ENCODE data around the gene C19orf81. TPM values are rescaled to one million over a fixed set of nuclear protein-coding genes. Genes with fewer than 3 reads are reported as not detected.
A peak's percentile ranks its signal among the peaks of the same experiment; 100 is the strongest.
"Not testable (repeated sequence)": the region's sequence is repeated elsewhere in the genome, so short reads cannot be mapped to it uniquely, and the experiment has no call there.

The C19orf81 gene
- 1 to 10 TPM; 2.6 to 2.9 TPM for total RNA-seq

DNA sequence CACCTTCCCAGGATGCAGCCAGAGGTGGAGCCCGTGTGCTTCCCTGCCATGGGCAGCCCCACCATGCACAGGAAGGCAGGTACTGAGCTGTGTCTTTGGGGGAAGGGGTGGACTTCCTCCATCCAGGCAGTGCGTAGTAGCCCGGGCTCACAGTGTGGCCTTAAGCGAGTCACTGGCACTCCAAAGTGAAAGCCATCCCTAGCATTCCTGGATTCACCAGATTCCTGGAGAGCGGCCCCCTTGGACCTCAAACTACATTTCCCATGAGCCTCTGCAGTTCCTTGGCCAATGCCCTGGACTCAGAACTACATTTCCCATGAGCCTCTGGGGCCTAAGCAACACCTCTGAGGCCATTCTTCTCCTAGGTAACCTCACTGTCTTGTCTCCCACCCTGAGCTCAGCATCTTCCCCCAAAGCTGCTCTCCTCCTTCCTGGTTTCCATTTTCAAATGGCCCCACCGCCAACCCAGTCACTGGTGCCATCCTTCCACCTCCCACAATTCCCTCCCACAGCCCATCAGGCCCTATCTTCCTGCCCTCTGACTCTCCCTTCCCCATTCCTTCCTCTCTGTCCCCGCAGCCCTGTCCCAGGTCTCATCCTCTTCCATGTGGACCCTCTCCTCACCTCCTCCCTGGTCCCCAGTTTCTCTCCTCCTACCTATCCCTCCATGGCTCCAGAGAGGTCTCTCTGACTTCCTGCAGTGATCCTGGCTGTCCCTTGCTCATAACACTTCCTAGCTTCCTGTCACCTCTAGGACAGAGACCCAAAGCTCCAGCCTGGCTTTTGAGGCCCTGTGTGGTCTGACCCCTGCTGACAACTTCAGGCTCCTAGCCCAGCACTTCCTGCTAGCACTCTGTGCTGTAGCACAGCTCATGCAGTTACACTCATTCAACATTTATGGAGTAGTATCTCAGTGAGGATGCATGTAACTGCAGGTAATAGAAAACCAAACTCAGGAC, at the start of gene C19orf81:
TSS of gene C19orf81 (plus strand) at position 13 of the 959 bp plus-strand sequence. CDS start at position 13, 0 bp downstream.
- no peaks in the 10 kb centered on the region for H3K36me3 Mint-ChIP-seq
- peak within 1 kb of the TSS; percentile 19 for H3K27ac Mint-ChIP-seq
- no peak for DNase-seq
- peaks cover 40% of the 10 kb centered on the region for H3K27me3 Mint-ChIP-seq
- no peaks in the 10 kb centered on the region for H3K4me1 Mint-ChIP-seq
- no peak within 1 kb of the TSS for H3K4me3 Mint-ChIP-seq
- H3K9me3 Mint-ChIP-seq = peaks cover under 1% of the 10 kb centered on the region

GRCh38 chr19:50601407-50602088, 47.7 kb upstream of the C19orf81 start:
- no peaks in the 10 kb centered on the region for H3K36me3 Mint-ChIP-seq

GRCh38 chr19:50602089-50602422, 47.2 kb upstream of the C19orf81 start:
- H3K9me3 Mint-ChIP-seq = peaks cover 1% of the 10 kb centered on the region
- peaks cover 63% of the 10 kb centered on the region for H3K27me3 Mint-ChIP-seq
- DNase-seq = no peak
- no peaks in the 10 kb centered on the region for H3K36me3 Mint-ChIP-seq
- H3K4me1 Mint-ChIP-seq = no peaks in the 10 kb centered on the region
- no peak overlapping the region for H3K27ac Mint-ChIP-seq
- H3K4me3 Mint-ChIP-seq = no peak overlapping the region

More at GRCh38 chr19:50601407-50602088, 47.7 kb upstream of the C19orf81 start:
- H3K27ac Mint-ChIP-seq = no peak overlapping the region
- H3K4me3 Mint-ChIP-seq = no peak overlapping the region
- peaks cover 1% of the 10 kb centered on the region for H3K9me3 Mint-ChIP-seq
- peaks cover 59% of the 10 kb centered on the region for H3K27me3 Mint-ChIP-seq
- no peaks in the 10 kb centered on the region for H3K4me1 Mint-ChIP-seq
- DNase-seq = no peak

- Mint-ChIP-seq H3K36me3 (peaks cover under 1% of the 10 kb centered on the region), H3K4me3 (no peak overlapping the region), H3K9me3 (peaks cover 4% of the 10 kb centered on the region), H3K4me1 (no peaks in the 10 kb centered on the region), H3K27ac (no peak overlapping the region), H3K27me3 (peaks cover 67% of the 10 kb centered on the region)
- no peak for DNase-seq
These were observed 46.7 kb upstream of the C19orf81 start for GRCh38 chr19:50602496-50602895.

DNA sequence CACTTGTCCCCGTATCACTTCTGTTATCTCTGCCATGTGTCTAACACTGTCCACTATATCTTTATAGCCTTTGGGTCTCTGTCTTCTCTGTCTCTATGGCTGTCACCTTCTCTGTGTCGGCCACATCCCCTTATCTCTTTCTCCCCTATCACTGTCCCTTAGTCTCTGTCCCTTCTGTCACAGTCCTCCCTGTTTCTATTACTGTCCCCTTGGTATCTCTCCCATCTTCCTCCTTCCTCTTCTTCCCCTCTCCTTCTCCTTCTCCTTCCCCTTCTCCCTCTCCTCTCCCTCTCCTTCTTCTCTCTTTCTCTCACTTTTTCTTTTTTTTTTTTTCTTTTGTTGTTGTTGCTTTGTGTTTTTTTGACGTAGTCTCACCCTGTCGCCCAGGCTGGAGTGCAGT, 46.3 kb upstream of the C19orf81 start:
- Mint-ChIP-seq H3K4me1 (peaks cover 3% of the 10 kb centered on the region), H3K9me3 (peaks cover 5% of the 10 kb centered on the region), H3K27me3 (peaks cover 72% of the 10 kb centered on the region), H3K27ac (no peak overlapping the region), H3K36me3 (peaks cover 3% of the 10 kb centered on the region), H3K4me3 (no peak overlapping the region)
- no peak for DNase-seq

GRCh38 chr19:50604264-50605073, 44.8 kb upstream of the C19orf81 start:
- Mint-ChIP-seq H3K27me3 (peaks cover 77% of the 10 kb centered on the region), H3K9me3 (peaks cover 11% of the 10 kb centered on the region)
- not testable (repeated sequence) for H3K36me3 Mint-ChIP-seq, H3K4me1 Mint-ChIP-seq, DNase-seq, H3K4me3 Mint-ChIP-seq, H3K27ac Mint-ChIP-seq

DNA sequence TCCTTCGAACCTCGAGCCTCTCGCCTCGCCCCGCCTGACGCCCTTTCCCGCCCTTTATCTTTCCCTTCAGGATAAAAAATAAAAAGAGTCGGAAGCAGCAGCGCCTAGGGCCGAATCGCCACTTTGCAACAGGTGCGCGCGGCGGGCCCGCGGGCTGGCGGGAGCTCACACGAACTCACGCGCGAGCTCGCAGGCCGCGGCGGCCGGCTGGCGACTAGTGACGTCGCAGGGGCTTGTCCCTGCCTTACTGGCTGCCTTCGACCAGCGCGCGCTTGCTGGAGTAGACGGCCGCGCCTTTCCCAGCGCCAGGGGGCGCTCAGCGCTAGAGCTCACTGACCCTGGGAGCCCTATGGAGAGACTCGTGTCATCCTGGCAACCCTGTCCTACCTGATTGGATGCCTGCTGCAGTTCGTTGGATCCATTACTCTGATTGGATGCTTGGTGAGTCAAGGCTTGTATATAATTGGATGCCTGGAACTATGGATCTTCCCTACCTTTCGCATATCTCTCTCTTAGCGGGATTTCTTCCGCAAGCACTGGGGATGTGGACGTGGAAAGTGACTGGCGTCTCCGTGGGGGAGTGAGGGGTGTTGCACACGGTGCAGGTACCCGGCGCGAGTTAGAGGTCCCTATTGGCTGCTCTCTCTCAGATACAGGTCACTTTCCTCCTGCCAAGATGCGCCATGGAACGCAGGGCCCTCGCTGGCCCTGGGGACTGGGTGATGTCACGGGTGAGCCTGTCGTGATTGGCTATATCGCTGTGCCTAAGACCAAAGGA, 43.0 kb upstream of the C19orf81 start:
- not testable (repeated sequence) for H3K4me1 Mint-ChIP-seq, H3K36me3 Mint-ChIP-seq, H3K27ac Mint-ChIP-seq, DNase-seq
- H3K27me3 Mint-ChIP-seq = peaks cover 71% of the 10 kb centered on the region
- peak overlapping the region; percentile 36 for H3K4me3 Mint-ChIP-seq
- H3K9me3 Mint-ChIP-seq = peaks cover 11% of the 10 kb centered on the region

- peak overlapping the region; percentile 15 for H3K4me3 Mint-ChIP-seq
- no peak for DNase-seq
- H3K9me3 Mint-ChIP-seq = peaks cover 11% of the 10 kb centered on the region
- peaks cover 8% of the 10 kb centered on the region for H3K4me1 Mint-ChIP-seq
- peaks cover 3% of the 10 kb centered on the region for H3K36me3 Mint-ChIP-seq
- peaks cover 66% of the 10 kb centered on the region for H3K27me3 Mint-ChIP-seq
- H3K27ac Mint-ChIP-seq = no peak overlapping the region
These were observed 41.9 kb upstream of the C19orf81 start for GRCh38 chr19:50607388-50607787.

DNA sequence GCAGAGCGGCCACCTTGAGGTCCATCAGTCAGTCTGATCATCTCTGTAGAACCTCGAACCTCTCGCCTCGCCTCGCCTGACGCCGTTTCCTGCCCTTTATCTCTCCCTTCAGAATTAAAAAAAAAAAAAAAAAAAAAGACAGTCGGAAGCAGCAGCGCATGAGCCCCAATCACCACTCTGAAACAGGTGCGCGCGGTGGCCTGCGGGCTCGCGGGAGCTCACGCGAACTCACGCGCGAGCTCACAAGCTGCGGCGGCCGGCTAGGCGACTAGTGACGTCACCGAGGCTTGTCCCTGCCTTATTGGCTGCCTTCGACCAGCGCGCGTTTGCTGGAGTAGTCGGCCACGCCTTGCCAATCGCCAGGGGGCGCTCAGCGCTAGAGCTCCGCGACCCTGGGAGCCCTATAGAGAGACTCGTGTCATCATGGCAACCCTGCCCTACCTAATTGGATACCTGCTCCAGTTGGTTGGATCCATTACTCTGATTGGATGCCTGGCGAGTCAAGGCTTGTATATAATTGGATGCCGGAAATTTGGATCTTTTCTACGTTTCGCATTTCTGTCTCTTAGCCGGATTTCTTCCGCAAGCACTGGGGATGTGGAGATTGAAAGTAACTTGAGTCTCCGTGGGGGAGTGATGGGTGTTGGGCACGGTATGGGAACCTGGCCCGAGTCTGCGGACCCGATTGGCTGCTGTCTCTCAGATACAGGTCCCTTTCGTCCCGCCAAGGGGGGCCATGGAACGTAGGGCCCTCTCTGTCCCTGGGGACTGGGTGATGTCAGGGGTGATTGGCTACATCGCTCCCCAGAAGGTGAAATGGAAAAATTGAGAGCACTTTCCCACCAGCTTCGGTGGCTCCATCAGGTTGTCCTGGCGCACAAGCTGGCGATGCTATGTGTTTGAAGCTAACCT, 41.1 kb upstream of the C19orf81 start:
- Mint-ChIP-seq H3K4me3 (peak overlapping the region; percentile 39), H3K36me3 (peaks cover 3% of the 10 kb centered on the region), H3K27ac (peak overlapping the region; percentile 40), H3K4me1 (peaks cover 8% of the 10 kb centered on the region), H3K27me3 (peaks cover 59% of the 10 kb centered on the region), H3K9me3 (peaks cover 11% of the 10 kb centered on the region)
- DNase-seq = peak; percentile 94

GRCh38 chr19:50612504-50613404, 36.5 kb upstream of the C19orf81 start:
- H3K9me3 Mint-ChIP-seq, H3K27ac Mint-ChIP-seq, H3K36me3 Mint-ChIP-seq, H3K4me1 Mint-ChIP-seq, DNase-seq, H3K4me3 Mint-ChIP-seq: not testable (repeated sequence)
- peaks cover 31% of the 10 kb centered on the region for H3K27me3 Mint-ChIP-seq

DNA sequence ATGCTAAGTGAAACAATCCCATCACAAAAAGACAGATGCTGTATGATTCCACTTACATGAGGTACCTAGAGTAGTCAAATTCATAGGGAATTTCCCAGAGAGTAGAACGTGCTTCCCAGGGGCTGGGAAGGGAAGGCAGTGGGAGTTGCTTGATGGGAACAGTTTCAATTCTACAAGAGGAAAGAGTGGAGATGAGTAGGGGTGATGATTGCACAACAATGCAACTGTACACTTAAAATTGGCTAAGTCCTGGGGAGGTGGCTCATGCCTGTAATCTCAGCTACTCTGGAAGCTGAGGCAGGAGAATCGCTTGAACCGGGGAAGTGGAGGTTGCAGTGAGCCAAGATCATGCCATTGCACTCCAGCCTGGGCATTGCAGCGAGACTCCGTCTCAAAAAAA, 30.9 kb upstream of the C19orf81 start:
- not testable (repeated sequence) for H3K4me3 Mint-ChIP-seq, H3K9me3 Mint-ChIP-seq, H3K27ac Mint-ChIP-seq, H3K36me3 Mint-ChIP-seq, H3K4me1 Mint-ChIP-seq, DNase-seq
- H3K27me3 Mint-ChIP-seq = peaks cover 13% of the 10 kb centered on the region

DNA sequence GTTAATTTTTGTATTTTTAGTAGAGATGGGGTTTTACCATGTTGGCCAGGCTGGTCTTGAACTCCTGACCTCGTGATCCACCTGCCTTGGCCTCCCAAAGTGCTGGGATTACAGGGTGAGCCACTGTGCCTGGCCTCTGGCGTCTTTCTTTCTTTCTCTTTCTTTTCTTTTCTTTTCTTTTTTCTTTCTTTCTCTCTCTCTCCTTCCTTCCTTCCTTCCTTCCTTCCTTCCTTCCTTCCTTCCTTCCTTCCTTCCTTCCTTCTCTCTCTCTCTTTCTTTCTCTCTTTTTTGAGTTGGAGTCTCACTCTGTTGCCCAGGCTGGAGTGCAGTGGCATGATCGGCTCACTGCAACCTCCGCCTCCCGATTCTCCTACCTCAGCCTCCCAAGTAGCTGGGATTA, 30.1 kb upstream of the C19orf81 start:
- H3K36me3 Mint-ChIP-seq, H3K4me3 Mint-ChIP-seq, H3K27ac Mint-ChIP-seq, DNase-seq, H3K9me3 Mint-ChIP-seq, H3K4me1 Mint-ChIP-seq, H3K27me3 Mint-ChIP-seq: not testable (repeated sequence)

DNA sequence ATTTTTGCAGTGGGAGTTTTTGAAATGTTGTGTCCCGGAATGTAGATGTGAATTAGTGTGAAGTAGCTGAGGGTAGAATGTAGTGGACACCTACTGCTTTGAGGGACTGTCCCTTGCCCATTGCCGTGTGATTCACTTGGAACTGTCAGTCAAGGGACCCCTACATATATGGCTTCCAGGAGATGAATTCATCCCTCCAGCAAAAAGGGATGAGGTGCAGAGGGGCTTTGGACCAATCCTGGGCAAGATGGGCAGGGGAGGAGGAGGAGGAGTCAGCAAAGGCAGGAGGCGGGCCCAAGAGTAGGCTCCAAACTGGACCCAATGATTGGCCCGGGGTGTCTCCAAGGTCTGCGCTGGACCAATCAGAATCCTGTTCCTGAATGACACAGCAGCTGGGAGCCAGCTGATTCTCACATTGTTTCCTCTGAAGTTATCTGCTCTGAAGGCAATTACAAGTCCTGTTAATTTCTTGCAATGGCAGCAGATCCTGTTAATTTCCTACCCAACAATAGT, 28.8 kb upstream of the C19orf81 start:
- not testable (repeated sequence) for H3K27ac Mint-ChIP-seq, H3K9me3 Mint-ChIP-seq, DNase-seq, H3K4me1 Mint-ChIP-seq, H3K27me3 Mint-ChIP-seq, H3K36me3 Mint-ChIP-seq, H3K4me3 Mint-ChIP-seq

Data from activated naive CD8-positive, alpha-beta T cell treated with anti-CD3 and anti-CD28 coated beads for 36 hours (primary cell).